ENCODE measurements around the gene KLRG1. TPM values are rescaled to one million over a fixed set of nuclear protein-coding genes. Genes with fewer than 3 reads are reported as not detected.

Gene KLRG1
- total RNA-seq, 4 donors from 2014 or later = 0.34 TPM; not detected in 3

DNA sequence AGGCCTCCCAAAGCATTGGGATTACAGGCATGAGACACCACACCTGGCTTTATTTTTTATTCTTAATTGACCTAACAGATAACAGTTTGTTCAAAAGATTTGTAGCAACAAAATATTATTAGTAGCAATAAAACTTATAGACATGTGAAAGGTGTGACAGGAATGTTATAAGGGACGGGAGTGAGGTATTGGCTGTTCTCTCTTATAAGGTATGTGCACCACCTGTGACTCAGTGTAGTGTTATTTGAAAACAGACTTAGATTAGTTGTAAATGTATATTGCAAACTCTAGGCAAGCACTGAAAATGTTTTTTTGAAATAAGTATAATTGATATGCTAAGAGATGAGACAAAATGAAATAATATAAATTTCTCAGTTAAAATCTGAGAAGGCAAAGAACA is 57.8 kb downstream of the KLRG1 start:
- no peak for DNase-seq (ENCODE audit: low spot score in 2 of 2)
- no peak for TF ChIP-seq POLR2A (IDR thresholded peaks at IDR 0.05)

DNA sequence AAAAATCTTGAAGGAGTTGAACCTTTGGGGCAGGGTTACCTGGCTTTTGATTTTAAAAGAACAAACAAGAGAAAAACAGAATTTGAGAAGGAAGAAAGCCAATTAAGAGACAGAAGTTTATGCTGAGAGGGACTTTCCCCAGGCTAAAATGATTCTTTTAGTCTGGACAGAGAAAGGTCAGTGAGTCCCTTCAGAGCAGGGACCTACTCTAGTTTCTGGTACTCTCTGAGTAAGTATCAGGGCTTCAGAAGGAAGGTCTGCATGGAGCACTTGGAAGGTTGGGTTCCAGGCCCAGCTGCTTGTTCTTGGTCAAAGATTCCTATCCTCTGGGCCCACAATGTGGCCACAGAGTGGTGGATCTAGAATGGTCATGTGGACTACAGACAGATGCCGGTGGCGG is 59.6 kb downstream of the KLRG1 start:
- intact Hi-C loops (cut with DNase I; ENCODE audit: low total_unique reads) = no loop called here
- WGBS, 2 donors = 94 to 98% methylated on average over 2 of the region's 2 CpGs

More for the DNA sequence above, 57.8 kb downstream of the KLRG1 start:
- intact Hi-C loops (cut with DNase I; ENCODE audit: low total_unique reads) = no loop called here
- 64 to 65% methylated on average over 1 of the region's 1 CpG for WGBS, 2 donors
- no peak overlapping the region for H3K4me3 ChIP-seq (ENCODE audit: low read depth, poor library complexity, severe bottlenecking)

DNA sequence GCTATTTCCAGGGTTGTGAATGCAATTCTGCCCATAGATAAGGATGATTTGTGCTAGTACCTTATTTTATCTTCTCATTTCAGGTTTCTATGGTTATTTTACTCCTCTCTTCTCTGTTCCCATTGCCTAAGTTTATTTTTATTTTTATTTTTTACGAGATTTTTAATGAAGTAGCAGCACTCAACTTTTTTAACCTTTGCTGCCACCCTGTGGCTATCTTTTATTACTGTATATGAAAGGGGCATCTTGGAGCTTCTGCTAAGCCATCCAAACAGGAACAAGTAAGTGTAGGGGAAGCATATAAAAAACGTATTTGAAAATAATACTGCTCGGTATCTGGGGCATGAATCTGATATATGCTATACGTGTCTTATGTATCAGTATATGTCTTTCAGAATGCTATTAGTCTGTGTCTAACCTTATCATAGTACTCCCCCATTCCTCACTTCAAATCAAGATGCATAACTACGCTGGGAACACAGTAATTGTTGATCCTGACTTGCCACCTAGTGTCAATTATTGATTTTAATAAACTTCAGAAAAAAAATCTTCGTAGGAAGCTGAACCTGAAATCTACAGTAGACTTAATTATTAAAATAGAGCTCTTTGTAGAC is 60.3 kb downstream of the KLRG1 start:
- H3K4me3 ChIP-seq (ENCODE audit: low read depth, poor library complexity, severe bottlenecking) = no peak overlapping the region
- TF ChIP-seq POLR2A (IDR thresholded peaks at IDR 0.05) = no peak
- TF ChIP-seq, protein P1, sequence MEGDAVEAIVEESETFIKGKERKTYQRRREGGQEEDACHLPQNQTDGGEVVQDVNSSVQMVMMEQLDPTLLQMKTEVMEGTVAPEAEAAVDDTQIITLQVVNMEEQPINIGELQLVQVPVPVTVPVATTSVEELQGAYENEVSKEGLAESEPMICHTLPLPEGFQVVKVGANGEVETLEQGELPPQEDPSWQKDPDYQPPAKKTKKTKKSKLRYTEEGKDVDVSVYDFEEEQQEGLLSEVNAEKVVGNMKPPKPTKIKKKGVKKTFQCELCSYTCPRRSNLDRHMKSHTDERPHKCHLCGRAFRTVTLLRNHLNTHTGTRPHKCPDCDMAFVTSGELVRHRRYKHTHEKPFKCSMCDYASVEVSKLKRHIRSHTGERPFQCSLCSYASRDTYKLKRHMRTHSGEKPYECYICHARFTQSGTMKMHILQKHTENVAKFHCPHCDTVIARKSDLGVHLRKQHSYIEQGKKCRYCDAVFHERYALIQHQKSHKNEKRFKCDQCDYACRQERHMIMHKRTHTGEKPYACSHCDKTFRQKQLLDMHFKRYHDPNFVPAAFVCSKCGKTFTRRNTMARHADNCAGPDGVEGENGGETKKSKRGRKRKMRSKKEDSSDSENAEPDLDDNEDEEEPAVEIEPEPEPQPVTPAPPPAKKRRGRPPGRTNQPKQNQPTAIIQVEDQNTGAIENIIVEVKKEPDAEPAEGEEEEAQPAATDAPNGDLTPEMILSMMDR (IDR thresholded peaks at IDR 0.05) = no peak
- intact Hi-C loops (cut with DNase I; ENCODE audit: low total_unique reads) = no loop called here
- DNase-seq (ENCODE audit: low spot score in 2 of 2) = no peak
- 22 to 23% methylated on average over 6 of the region's 6 CpGs for WGBS, 2 donors

More for the DNA sequence above, 59.6 kb downstream of the KLRG1 start:
- TF ChIP-seq, protein P1 (IDR thresholded peaks at IDR 0.05) = no peak
- TF ChIP-seq POLR2A (IDR thresholded peaks at IDR 0.05) = no peak
- no peak for DNase-seq (ENCODE audit: low spot score in 2 of 2)
- no peak overlapping the region for H3K4me3 ChIP-seq (ENCODE audit: low read depth, poor library complexity, severe bottlenecking)

DNA sequence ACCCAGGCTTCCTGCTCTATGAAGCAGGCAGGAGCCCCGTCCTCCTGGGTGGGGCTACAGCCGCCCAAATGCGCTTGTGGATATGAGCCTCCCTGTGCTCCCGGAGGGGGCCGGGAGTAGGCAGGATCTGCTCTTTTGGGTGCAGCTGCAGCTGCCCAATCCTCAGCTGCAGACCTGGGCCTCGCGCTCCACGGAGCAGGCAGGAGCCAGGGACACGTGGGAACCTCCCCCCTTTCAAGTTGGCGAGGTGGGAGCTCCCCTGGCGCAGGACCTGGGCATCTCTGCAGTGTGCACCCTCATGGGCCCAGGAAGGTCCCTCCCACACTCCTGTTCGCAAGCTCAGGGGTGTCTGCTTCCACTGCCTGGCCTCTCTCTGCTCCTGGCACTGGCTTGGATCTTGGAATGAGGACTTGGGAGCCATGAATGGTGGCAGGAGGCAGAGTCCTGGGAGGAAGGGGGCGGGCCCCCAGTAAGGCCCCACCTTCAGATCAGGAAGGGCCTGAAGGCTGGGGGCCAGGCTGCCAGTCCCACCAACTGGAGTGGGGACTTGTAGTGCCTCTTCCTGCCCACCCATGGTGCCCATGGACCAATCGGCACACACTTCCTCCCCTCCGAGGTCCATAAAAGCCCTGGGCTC is 61.3 kb downstream of the KLRG1 start:
- WGBS, 2 donors = 66 to 85% methylated on average over 7 to 14 of the region's 15 CpGs
- intact Hi-C loops (cut with DNase I; ENCODE audit: low total_unique reads) = no loop called here
- no peak overlapping the region for H3K4me3 ChIP-seq (ENCODE audit: low read depth, poor library complexity, severe bottlenecking)
- DNase-seq (ENCODE audit: low spot score in 2 of 2) = no peak
- TF ChIP-seq POLR2A (IDR thresholded peaks at IDR 0.05) = no peak

DNA sequence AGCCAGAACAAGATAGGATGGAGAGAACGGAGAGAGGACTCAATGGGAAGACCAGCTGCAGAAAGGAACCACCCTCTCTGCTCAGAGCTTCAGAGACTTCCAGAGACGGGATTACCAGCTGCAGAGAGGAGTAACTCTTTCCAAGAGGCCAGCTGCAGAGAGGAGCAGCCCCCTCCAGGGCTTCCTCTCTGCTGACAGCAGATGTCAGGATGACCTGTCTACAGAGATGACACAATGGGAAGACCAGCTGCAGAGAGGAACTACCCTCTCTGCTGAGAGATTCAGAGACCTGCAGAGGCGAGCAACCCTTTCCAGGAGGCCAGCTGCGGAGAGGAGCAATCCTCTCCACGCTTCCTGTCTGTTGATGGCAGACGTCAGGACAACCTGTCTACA is 61.8 kb downstream of the KLRG1 start:
- WGBS, 2 donors = 38 to 72% methylated on average over 6 of the region's 6 CpGs
- no peak for TF ChIP-seq POLR2A (IDR thresholded peaks at IDR 0.05)
- TF ChIP-seq, protein P1 (IDR thresholded peaks at IDR 0.05) = no peak
- no peak overlapping the region for H3K4me3 ChIP-seq (ENCODE audit: low read depth, poor library complexity, severe bottlenecking)
- intact Hi-C loops (cut with DNase I; ENCODE audit: low total_unique reads) = no loop called here
- DNase-seq (ENCODE audit: low spot score in 2 of 2) = no peak

DNA sequence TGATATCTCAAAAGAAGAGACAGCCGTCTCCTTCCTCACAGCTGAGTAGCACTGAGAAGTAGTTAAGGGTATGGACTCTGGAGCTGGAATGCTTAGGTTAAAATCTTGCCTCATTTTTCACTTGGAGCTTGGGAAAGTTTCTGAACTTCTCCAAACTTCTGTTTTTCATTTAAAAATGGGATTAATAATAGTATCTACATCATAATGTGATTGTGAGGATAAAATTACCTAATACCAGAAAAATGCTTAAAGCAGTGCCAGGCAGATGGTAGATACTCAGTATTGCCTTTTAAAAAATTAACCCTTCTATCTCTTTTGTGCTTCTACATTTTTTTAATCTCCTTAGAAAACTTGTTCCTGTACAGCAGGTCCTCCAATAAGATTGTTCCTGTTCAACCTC is 63.3 kb downstream of the KLRG1 start:
- no peak overlapping the region for H3K4me3 ChIP-seq (ENCODE audit: low read depth, poor library complexity, severe bottlenecking)
- intact Hi-C loops (cut with DNase I; ENCODE audit: low total_unique reads) = no loop called here
- 59 to 67% methylated on average over 1 of the region's 1 CpG for WGBS, 2 donors
- TF ChIP-seq, protein P1 (IDR thresholded peaks at IDR 0.05) = no peak
- TF ChIP-seq POLR2A (IDR thresholded peaks at IDR 0.05) = no peak
- DNase-seq (ENCODE audit: low spot score in 2 of 2) = no peak

Other genes starting within 250 kb of the KLRG1 start
- gene A2ML1, start 166.9 kb upstream of the KLRG1 start, total RNA-seq = 100 to 1,000 TPM; 124 to 341 (median 216) TPM
- gene PHC1, start 75.0 kb upstream of the KLRG1 start, total RNA-seq = 10 to 100 TPM in 2 of 4 donors, 1 to 10 TPM in 2; 4.6 to 14.9 (median 11.0) TPM
- gene M6PR, start 39.9 kb upstream of the KLRG1 start, total RNA-seq = 100 to 1,000 TPM in 1 of 4 donors, 10 to 100 TPM in 3; 72.8 to 122 (median 73.4) TPM
- 100 to 1,000 TPM in 1 of 4 donors, 10 to 100 TPM in 3; 32.9 to 123 (median 49.6) TPM for gene A2M, start 126.4 kb downstream of the KLRG1 start, total RNA-seq
- gene PZP, start 218.8 kb downstream of the KLRG1 start, total RNA-seq = not detected

Measured in lower leg skin (tissue), 4 donors.